Right ventricle myocardium inferior (tissue), 1 donor: ENCODE results near the gene YPEL2. TPM values are rescaled to one million over a fixed set of nuclear protein-coding genes. Genes with fewer than 3 reads are reported as not detected.
"Not testable (repeated sequence)": the region's sequence is repeated elsewhere in the genome, so short reads cannot be mapped to it uniquely, and the experiment has no call there.

Source experiments
- ATAC-seq: fragments of 200-7000 bp; cut with Tn5 transposase; one replicate; pipeline ENCODE4 v1.9.1; 2020; ENCODE audit warnings: mild to moderate bottlenecking, moderate library complexity
- DNase-seq: peaks from one replicate; pipeline ENCODE4 v3.0.0; 2021; ENCODE audit errors: missing footprints
- intact Hi-C: fragments of 100-400 bp; cut with DNase I; formaldehyde crosslinking; loops from one replicate; pipeline ENCODE4 v1.11.0; 2022
- total RNA-seq: library from RNA; stranded (reverse); fragmentation: NEBNext Ultra II Directional; extraction: Animal tissue kit (Norgen Biotek cat#: 25700); gene quantifications from one replicate; pipeline ENCODE4 v1.2.1, GENCODE V29; 2021
- donor health status: DM: no; HTN: yes; CAD: no; lungs with severe emphysema.

The YPEL2 gene
- total RNA-seq, 1 donor from 2014 or later: 32.7 TPM

DNA sequence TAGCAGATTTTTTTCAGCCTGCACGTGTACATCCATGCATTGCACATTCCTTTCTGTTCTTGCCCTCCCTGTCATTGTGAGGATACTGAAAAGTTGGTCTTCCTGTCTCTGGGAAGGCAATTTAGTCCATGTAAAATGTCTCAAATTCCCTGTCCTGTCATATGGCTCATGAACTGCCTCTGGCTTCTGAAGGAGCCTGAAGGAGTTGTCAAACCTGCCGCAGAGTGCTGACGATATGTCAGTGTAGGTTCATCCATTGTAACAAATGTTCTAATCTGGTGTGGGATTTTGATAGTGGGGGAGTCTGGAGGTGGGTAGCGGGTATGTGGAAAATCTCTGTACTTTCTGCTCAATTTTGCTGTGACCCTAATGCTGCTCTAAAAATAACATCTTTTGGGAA, 59.6 kb downstream of the YPEL2 start:
- intact Hi-C loops: no loop called here
- ATAC-seq (no peak), DNase-seq (no peak)

DNA sequence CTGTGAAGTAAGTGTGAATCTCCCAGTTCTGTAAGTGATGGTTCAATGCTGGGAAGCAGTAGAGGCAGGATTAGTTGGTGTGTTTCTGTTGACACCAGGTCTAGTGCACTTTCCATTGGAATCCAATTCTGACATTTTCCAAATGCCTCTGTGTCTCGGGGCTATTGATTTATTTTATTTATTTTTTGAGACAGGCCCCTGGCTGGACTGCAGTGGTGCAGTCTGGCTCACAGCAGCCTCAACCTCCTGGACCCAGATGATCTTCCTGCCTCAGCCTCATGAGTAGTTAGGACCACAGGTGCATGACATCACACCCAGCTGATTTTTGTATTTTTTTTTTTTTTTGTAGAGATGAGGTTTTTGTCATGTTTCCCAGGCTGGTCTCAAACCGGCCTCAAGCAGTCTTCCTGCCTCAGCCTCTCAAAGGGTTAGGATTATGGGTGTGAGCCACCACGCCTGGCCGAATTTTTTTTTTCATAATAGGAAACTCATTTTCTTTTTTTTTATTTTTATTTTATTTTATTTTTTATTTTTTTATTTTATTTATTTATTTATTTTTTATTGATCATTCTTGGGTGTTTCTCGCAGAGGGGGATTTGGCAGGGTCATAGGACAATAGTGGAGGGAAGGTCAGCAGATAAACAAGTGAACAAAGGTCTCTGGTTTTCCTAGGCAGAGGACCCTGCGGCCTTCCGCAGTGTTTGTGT, 61.7 kb downstream of the YPEL2 start:
- no peak for DNase-seq
- no peak for ATAC-seq
- intact Hi-C loops: no loop called here

DNA sequence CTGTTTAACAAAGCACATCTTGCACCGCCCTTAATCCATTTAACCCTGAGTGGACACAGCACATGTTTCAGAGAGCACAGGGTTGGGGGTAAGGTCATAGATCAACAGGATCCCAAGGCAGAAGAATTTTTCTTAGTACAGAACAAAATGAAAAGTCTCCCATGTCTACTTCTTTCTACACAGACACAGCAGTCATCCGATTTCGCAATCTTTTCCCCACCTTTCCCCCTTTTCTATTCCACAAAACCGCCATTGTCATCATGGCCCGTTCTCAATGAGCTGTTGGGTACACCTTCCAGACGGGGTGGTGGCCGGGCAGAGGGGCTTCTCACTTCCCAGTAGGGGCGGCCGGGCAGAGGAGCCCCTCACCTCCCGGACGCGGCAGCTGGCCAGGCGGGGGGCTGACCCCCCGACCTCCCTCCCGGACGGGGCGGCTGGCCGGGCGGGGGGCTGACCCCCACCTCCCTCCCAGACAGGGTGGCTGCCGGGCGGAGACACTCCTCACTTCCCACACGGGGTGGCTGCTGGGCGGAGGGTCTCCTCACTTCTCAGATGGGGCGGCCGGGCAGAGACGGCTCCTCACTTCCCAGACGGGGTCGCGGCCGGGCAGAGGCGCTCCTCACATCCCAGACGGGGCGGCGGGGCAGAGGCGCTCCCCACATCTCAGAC, 62.4 kb downstream of the YPEL2 start:
- intact Hi-C loops, ATAC-seq, DNase-seq: not testable (repeated sequence)

DNA sequence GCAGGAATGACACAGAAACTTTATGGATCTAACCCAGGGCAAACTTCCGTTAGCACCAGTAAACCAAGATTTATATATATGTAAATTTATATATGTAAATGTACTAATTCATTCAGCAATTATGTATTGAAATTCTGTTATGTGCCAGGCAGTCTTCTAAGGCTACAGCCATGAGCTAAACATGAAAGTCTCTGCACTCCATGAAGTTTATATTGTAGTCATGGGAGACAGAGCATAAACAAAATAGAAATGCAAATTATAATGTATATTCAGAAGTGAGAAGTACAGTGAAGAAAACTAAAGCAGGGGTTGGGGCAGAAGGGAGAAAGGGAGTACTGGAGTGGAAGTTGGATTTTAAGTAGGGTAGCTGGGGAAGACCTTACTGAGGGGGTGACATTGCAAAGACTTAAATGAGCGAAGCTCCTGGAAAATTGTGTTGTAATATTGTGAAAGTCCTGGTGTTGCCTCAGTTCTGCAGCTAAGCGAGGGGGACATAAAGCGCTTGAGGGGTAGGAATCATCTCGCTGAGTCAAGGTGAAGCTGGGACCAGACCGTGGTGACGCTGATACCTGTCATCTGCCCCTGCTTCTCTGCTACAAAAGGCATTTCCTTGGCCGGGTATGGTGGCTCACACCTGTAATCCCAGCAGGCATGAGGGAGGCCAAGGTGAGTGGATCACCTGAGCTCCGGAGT, 64.8 kb downstream of the YPEL2 start:
- no peak for ATAC-seq
- intact Hi-C loops: no loop called here

DNA sequence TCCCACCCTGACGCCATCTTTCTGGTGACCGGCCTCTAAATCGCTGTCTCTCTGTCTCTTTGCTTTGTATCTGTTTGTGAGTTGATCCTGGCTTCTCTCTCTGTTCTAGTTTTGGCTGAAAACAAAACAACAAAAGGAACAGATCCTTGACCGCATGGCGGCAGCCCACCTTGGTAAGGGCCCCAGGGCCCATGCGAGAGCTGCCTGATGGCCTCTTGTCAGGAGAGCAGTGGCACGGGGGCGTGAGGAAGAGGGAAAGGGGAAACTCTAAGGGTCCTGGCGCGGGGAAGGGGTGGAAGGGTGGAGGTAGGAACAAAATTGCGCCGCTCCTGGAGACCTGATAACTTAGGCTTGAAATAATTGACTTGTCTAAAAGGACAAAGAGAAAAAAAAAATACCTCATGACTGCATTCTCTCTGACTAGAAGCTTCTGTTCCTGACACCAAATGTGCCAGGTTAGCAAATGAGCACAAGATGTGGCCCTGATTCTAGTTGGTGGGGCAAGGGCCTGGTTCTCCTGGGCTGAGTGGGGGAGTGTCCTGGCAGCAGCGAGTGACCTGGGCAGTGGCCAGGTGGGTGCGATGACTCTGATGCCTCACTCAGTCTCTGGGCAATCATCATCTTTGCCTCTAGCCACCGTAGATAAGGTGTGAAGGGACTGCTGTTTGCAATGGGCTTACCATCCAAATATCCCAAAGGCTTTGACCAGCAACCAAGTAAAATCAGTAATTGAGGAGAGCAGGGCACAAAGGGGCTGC, 66.0 kb downstream of the YPEL2 start:
- intact Hi-C loops: no loop called here
- DNase-seq: no peak
- ATAC-seq: no peak

More for the DNA sequence above, 64.8 kb downstream of the YPEL2 start:
- DNase-seq: no peak

DNA sequence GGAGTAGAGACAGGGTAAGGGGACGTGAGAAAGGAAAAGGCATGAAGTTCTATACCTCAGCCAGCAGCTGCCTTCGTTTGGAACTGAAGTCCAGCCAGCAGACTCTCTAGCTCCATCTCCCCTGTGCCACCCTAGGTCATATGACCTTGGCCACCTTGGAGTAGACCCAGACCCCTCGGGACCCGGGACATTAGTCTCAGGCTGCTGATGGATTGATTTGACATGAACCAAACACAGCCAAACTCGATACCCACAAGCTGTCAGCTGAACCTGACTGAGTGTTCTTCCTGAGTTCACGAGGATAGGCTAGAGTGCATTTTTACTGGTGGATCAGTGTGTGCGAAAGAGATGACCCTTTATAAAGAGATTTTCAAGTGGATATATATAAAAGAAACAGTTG, 68.5 kb downstream of the YPEL2 start:
- ATAC-seq (peak; percentile 83), DNase-seq (no peak)
- intact Hi-C loops: no loop called here

DNA sequence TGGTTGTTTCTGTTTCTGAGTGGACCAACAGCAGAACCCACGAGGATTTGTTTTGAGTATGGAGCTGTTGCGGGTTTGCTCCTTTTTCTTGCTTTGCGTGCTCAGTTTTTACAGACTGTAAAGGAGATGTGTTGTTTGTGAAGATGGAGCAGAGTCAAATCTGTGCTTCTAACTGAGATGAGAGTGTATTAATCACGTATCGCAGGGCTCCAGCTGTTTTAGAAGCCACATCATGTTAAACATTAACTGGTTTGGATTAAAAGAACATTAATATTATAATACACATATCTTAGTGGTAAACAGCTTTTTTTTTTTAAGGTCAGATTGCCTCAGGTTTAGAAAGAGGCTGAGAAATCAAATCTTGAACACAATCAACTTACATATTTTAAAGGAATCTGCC, 69.4 kb downstream of the YPEL2 start:
- intact Hi-C loops: no loop called here
- DNase-seq (no peak), ATAC-seq (no peak)

DNA sequence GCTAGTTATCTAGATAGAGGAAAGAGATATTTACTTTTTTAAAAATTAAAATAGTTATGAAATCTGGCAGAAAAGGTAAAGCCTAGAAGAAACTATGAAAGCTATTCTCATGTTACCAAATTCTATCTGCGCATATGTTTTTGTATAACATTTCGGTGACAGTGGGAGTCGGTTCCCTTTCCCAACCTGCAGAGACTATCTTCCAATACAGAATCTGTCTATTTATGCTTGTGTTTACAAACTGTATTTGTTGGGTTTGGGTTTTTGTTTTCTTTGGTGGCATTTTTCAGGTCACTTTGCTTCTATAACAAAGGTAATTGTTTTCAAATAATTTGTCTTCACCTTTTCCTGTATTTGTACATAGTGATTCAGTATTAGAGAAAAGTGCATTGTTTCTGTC, 69.8 kb downstream of the YPEL2 start:
- DNase-seq (no peak), ATAC-seq (no peak)
- intact Hi-C loops: no loop called here

DNA sequence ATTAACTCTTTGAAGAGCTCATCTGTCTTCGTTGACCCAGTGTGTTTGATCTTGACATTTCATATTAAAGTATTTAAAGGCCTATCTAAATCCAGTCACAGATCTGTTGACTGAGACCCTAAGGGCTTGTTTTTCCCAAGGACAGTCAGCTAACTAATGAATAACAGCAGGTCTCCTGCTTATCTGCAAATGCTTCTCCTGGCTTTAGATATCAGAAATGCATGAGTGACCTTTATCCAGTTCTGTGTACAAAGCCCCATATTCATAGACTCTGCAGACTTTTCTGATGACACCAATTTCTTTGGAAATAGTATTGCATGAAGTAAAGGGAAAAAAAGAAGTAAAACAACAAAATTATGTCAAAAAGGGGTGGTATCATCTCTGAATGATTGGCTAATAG, 70.3 kb downstream of the YPEL2 start:
- no peak for DNase-seq
- no peak for ATAC-seq
- intact Hi-C loops: no loop called here

DNA sequence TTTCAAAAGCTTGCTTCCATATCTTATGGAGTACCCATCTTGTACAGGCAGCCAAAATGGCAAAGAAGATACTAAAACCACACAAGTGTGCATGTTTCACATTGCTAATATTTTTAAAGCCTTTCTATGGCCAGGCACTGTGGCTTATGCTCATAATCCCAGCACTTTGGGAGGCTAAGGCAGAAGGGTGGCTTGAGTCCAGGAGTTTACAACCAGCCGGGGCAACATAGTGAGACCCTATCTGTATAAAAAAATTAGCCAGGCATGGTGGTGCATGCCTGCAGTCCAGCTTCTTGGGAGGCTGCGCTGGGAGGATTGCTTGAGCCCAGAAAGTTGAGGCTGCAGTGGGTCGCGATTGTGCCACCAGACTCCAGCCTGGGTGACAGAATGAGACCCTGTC, 71.3 kb downstream of the YPEL2 start:
- intact Hi-C loops: no loop called here
- no peak for ATAC-seq
- no peak for DNase-seq

DNA sequence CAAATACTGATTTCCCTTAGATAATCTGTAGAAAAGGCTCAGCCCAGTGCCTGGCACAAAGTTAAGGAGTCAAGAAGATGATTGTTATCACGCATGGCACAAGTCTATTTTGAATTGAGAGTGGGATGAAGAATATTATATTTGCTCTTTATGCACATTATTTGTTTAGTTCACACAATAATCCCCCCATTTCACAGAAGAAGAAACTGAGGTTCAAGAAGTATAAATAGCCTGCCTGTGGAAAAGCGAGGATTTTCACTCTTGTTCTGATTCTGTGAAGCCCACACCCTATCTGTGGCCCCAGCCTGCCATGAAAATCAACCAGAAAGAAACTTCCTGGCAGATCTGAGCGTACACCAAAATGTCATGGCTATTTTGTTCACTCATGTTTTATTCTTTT, 73.0 kb downstream of the YPEL2 start:
- intact Hi-C loops: no loop called here
- DNase-seq (no peak), ATAC-seq (no peak)

DNA sequence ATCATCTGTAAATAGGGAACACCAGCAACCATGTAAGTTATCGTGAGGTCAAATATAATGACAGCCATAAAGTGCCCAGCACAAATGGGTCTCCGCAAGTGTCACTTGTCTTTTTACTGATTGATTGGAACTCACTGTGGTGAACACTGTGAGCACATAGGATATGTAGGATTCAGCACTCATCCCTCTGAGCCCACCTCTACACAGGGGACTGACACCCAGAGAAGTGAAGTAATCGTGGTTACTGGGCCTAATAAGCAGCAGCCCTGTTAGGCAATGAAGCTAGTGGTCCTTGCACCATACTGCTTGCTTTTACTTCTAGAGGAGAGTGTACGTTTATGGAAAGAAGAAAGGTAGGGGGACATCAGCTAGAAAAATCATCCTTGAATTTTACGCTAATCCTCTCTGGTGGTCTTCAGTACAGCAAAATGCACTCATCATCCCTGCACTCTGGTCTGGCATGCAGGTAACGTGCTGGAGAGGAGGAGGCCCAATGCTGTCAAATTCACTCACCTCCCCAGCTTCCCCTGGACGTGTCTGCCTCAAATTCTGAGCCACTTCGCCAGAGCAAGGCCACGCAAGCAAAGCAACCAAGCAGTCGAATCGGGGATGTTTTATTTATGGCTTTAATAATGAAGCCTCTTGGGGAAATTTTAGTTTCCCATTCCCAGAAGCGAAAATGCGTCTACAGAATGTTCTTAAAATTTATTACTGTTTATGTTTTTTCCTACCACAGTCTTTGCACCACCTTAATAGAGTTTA, 74.7 kb downstream of the YPEL2 start:
- ATAC-seq (no peak), DNase-seq (no peak)
- intact Hi-C loops: no loop called here

DNA sequence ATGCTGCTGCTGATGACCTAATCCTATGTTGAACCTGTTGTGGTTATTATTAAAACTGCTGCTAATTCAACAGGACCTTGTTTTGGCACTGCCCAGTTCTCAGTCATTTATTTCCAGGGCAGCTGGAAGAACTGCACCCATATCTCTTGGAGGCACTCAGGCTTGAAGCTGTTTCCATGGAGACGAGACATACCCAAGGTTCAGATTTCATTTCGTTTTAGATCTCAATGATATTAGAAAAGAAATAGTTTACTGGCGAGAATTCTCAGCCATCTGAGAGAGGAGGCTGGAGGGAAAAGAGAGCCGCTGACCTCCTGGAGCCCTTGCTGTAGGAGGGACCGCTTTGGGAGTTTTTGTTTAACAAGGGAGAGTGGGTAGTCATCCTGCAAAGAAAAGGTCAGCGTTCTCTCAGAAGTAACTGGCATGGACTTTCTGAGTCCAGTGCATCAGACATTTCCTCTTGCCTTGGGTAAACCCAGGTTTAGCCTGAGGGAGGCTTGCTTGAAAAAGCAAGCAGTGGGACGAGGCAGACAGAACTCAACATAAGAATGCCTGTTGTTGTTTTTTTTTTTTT, 75.4 kb downstream of the YPEL2 start:
- ATAC-seq: peak; percentile 56
- intact Hi-C loops: no loop called here
- no peak for DNase-seq

DNA sequence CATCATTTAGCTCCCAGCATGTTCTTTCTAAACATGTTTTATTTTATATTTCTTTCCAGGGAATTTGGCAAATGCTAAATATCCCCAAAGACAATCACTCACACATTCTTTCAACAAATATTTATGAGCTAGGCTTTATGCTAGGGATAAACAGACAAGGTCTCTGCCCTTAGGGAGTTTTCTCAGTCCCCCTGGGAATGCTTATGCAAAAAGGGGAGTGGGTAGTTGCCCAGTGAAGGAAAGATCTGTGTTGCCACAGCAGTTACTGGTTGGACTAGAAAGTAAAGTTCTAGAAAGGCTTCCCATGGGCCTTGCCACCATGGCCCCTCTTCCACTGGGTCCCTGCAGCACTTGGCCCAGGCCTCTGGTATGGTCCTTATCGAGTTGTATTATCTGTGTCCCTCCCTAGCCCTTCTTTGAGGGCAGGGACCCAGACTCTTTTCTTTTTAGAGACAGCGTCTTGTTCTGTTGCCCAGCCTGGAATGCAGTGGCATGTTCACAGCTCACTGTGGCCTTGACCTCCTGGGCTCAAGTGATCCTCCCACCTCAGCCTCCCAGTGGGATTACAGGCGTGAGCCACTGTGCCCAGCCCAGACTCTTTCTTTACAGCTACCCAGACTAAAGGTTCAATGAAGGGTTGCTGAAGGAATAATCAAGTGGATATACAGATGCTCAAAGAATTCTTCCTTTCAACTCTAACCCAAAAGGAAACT, 78.0 kb downstream of the YPEL2 start:
- intact Hi-C loops: no loop called here
- ATAC-seq: no peak
- no peak for DNase-seq

DNA sequence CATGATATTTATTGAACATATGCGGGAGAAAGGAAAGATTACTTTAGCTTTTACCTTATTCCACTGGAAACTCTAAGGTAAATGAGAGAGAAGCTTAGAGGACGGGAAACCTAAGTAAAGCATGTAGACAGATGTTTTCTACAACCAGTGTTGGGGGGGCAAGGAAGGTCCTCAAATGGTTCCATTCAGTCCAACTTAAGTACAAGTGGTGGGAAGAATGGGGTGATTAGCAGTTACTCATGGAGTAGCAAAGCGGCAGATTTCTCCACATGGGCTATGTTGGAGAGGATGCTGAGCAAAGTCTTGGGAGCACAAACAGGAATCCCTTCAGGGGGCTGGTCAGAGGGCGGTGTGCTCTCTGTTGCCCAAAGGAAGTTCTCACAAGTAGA, 78.6 kb downstream of the YPEL2 start:
- intact Hi-C loops: no loop called here
- no peak for DNase-seq
- ATAC-seq: no peak

DNA sequence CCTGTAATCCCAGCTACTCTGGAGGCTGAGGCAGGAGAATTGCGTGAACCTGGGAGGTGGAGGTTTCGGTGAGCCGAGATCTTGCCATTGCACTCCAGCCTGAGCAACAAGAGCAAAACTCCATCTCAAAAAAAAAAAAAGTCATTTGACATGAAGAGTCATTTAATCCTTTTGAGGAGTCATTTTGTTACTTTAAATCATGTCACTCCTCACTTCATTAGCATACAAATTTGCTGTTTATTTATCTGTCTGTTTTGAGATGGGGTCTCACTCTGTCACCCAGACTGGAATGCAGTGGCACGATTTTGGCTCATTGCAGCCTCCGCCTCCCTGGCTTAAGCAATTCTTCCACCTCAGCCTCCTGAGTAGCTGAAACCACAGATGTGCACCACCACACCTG, 81.0 kb downstream of the YPEL2 start:
- DNase-seq, ATAC-seq, intact Hi-C loops: not testable (repeated sequence)

DNA sequence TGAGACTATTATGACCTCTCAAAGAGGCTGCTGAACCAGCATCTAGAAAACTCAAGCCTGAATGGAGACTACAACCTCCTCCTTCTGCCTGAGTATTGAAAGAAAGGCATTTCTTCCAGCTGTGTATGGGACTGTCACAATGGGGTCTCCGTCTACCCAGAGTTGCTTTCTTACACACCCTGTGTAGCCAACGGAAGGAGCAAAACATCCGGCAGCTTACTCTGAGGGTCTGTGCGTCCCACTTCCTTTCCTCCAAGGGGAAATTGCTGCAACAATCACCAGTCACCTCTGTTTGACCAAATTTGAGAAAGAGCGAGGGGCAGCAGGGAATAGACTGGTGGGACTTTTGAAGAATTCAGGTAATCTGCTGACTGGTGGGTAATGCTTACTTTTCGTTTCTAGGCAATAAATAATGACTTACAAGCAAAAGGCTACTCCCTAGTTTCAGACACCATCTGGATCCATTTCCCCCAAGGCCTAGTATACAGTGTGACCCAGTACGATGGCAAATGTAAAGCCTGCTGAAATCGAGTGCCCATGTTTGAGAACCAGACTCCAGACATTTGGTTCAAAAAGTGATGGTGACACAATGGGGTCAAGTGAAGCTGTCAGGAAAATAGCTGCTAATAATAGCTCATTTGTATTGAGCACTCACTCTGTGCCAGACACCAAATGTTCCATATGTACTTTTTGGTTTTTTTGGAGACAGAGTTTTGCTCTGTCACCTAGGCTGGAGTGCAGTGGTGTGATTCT, 81.7 kb downstream of the YPEL2 start:
- intact Hi-C loops: no loop called here
- no peak for DNase-seq
- peak; percentile 22 for ATAC-seq
